Stomach (tissue), 4 donors: ENCODE measurements around the gene NDC1.

Experiments used
- CTCF ChIP-seq, 7 experiments: fragments of 450-650 bp in 4 of 7; fragments of 200-600 bp in 3 of 7; sonication (generic) in 3 of 7; IDR thresholded peaks; one replicate each; pipeline ENCODE4 v1.5.1; 2016 to 2019; ENCODE audit warnings: antibody characterized with exemption in 7 of 7, control low read depth in 2 of 7, mild to moderate bottlenecking in 1 of 7
- EP300 ChIP-seq: sonication (generic); formaldehyde crosslinking; IDR thresholded peaks from one replicate; pipeline ENCODE4 v1.6.1; 2017; ENCODE audit warnings: antibody characterized with exemption
- POLR2A ChIP-seq, 4 donors: fragments of 450-650 bp; IDR thresholded peaks; one replicate each; pipeline ENCODE4 v1.6.1; 2016; ENCODE audit warnings: antibody characterized with exemption in 4 of 4, control low read depth in 2 of 4, mild to moderate bottlenecking in 1 of 4, moderate library complexity in 1 of 4
- POLR2AphosphoS5 ChIP-seq, 3 donors: sonication (generic); formaldehyde crosslinking; IDR thresholded peaks; one replicate each; pipeline ENCODE4 v1.6.1; 2016; ENCODE audit warnings: antibody characterized with exemption in 3 of 3

- TF ChIP-seq CTCF (IDR thresholded peaks at IDR 0.05) = no peak
- TF ChIP-seq POLR2A (IDR thresholded peaks at IDR 0.05) = no peak
- TF ChIP-seq EP300 = no peak
- no peak for TF ChIP-seq POLR2AphosphoS5 (IDR thresholded peaks at IDR 0.05)
Measured at GRCh38 chr1:53800621-53801020, 37.5 kb downstream of the NDC1 start.
